Panc1 (cell line): ENCODE measurements around the gene TMC3. TPM values are rescaled to one million over a fixed set of nuclear protein-coding genes. Genes with fewer than 3 reads are reported as not detected.

ENCODE experiments used
- ATAC-seq: fragments of 200-7000 bp; cut with Tn5 transposase; 2 replicates; pipeline ENCODE4 v1.9.1; 2020; ENCODE audit warnings: mild to moderate bottlenecking, moderate library complexity
- BruUV-seq: library from RNA; stranded (reverse); fragments of 400-500 nt; replicated peaks from 2 replicates; lab custom pipeline; 2021; lab: Mats Ljungman, UMichigan
- CTCF ChIA-PET: fragments of 300-600 bp; sonication (Branson Sonifier 250); formaldehyde crosslinking; loops from one replicate; lab custom pipeline; 2022; ENCODE audit warnings: antibody characterized with exemption; lab: Charles Lee
- POLR2A ChIA-PET: fragments of 300-600 bp; sonication (Branson Sonifier 250); formaldehyde crosslinking; loops from one replicate; lab custom pipeline; 2022; ENCODE audit warnings: antibody characterized with exemption; lab: Charles Lee
- DNase-seq: peaks from one replicate; pipeline ENCODE4 v3.0.0-alpha.2; 2010; ENCODE audit warnings: low read depth, low spot score
- H3K27ac ChIP-seq: 2 replicates; pipeline ENCODE4 v1.5.1; 2011; ENCODE audit warnings: mild to moderate bottlenecking, low read length, inconsistent platforms
- H3K27me3 ChIP-seq: fragments of 200-500 bp; sonication (Bioruptor generic); 2 replicates; pipeline ENCODE4 v1.6.0; 2014; ENCODE audit warnings: low read length, inconsistent platforms; ENCODE audit not compliant: control insufficient read depth, insufficient read depth
- H3K36me3 ChIP-seq: fragments of 200-500 bp; sonication (Bioruptor generic); 2 replicates; pipeline ENCODE4 v1.5.1; 2014; ENCODE audit warnings: inconsistent platforms, mild to moderate bottlenecking, low read length, moderate library complexity; ENCODE audit not compliant: control insufficient read depth, insufficient read depth
- H3K4me1 ChIP-seq: 2 replicates; pipeline ENCODE4 v1.5.1; 2011; ENCODE audit warnings: inconsistent platforms, mild to moderate bottlenecking, low read length, moderate library complexity; ENCODE audit not compliant: control insufficient read depth, insufficient read depth
- H3K4me3 ChIP-seq, 2 experiments: 2 replicates each; pipeline ENCODE4 v1.5.1; 2011 to 2012; ENCODE audit warnings: low read depth in 2 of 2, low read length in 2 of 2, mild to moderate bottlenecking in 2 of 2, inconsistent platforms in 1 of 2, moderate library complexity in 1 of 2
- H3K9me3 ChIP-seq: fragments of 200-500 bp; sonication (Bioruptor generic); 2 replicates; pipeline ENCODE4 v1.5.1; 2014; ENCODE audit warnings: low read depth, mild to moderate bottlenecking, inconsistent platforms, low read length, moderate library complexity; ENCODE audit not compliant: control insufficient read depth, insufficient read depth
- CTCF ChIP-seq: fragments of 450-650 bp; IDR thresholded peaks from 2 replicates; pipeline ENCODE4 v1.5.1; 2017; ENCODE audit warnings: mild to moderate bottlenecking
- POLR2AphosphoS5 ChIP-seq: IDR thresholded peaks from 2 replicates; pipeline ENCODE4 v1.6.1; 2012; ENCODE audit warnings: mild to moderate bottlenecking, low read depth, low read length, moderate library complexity
- REST ChIP-seq, 2 experiments: IDR thresholded peaks; 2 replicates each; pipeline ENCODE4 v1.6.1; 2011 to 2012; ENCODE audit warnings: low read depth in 2 of 2, control low read depth in 1 of 2, low read length in 1 of 2, mild to moderate bottlenecking in 1 of 2, moderate library complexity in 1 of 2; ENCODE audit not compliant: insufficient read depth in 1 of 2
- SIN3A ChIP-seq: IDR thresholded peaks from 2 replicates; pipeline ENCODE4 v1.6.1; 2012; ENCODE audit warnings: low read depth, mild to moderate bottlenecking, low read length, moderate library complexity, borderline replicate concordance; ENCODE audit not compliant: insufficient read depth
- TCF7L2 ChIP-seq: IDR thresholded peaks from 2 replicates; pipeline ENCODE4 v1.6.1; 2011; ENCODE audit warnings: mild to moderate bottlenecking, low read depth, low read length, inconsistent platforms
- in situ Hi-C: cut with HindIII; loops from 2 replicates; pipeline ENCODE4 v1.10.0; 2016; ENCODE audit warnings: low sequenced_read_pairs, low pct_unique_long_range_greater_than_20kb
- intact Hi-C: fragments of 100-400 bp; cut with micrococcal nuclease; formaldehyde crosslinking; loops from one replicate; pipeline ENCODE4 v1.10.0; 2022; ENCODE audit not compliant: unreplicated experiment
- total RNA-seq: library from RNA; stranded (reverse); gene quantifications from one replicate; pipeline ENCODE4 v1.2.1, GENCODE V29; 2021; ENCODE audit not compliant: unreplicated experiment

Gene TMC3
- total RNA-seq, 1 experiment from 2014 or later = not detected

- no TSS peak for BruUV-seq
- Histone ChIP-seq H3K27ac (no peak overlapping the region), H3K36me3 (no peaks in the 10 kb centered on the region), H3K27me3 (no peaks in the 10 kb centered on the region), H3K4me3 (no peak overlapping the region), H3K4me1 (no peaks in the 10 kb centered on the region), H3K9me3 (no peaks in the 10 kb centered on the region)
- no peak for DNase-seq
- in situ Hi-C loops = no loop called here
- ATAC-seq = no peak
- ChIA-PET POLR2A (no interaction called here), CTCF (no interaction called here)
- no peak for TF ChIP-seq SIN3A
- no peak for TF ChIP-seq CTCF
- no peak for TF ChIP-seq POLR2AphosphoS5
- TF ChIP-seq REST (IDR thresholded peaks at IDR 0.05; ENCODE audit: insufficient read depth in 1 of 2, low read depth in 2 of 2, low read length in 1 of 2) = no peak
- TF ChIP-seq TCF7L2 = no peak
- intact Hi-C loops = no loop called here
These were observed 11.7 kb upstream of the TMC3 start for GRCh38 chr15:81385721-81386076.

- in situ Hi-C loops = no loop called here
- TF ChIP-seq CTCF (no peak), SIN3A (no peak), POLR2AphosphoS5 (no peak), TCF7L2 (no peak), REST (IDR thresholded peaks at IDR 0.05; ENCODE audit: insufficient read depth in 1 of 2, low read depth in 2 of 2, low read length in 1 of 2) (no peak)
- H3K36me3 ChIP-seq = no peaks in the 10 kb centered on the region
These were observed 11.1 kb upstream of the TMC3 start for GRCh38 chr15:81384891-81385720.

More at GRCh38 chr15:81384891-81385720, 11.1 kb upstream of the TMC3 start:
- intact Hi-C loops = no loop called here
- BruUV-seq = no TSS peak
- H3K9me3 ChIP-seq = no peaks in the 10 kb centered on the region
- H3K4me1 ChIP-seq = no peaks in the 10 kb centered on the region; the same call in 1 of the 2 replicates
- ChIA-PET CTCF (no interaction called here), POLR2A (no interaction called here)
- ATAC-seq = no peak
- H3K27ac ChIP-seq = no peak overlapping the region
- no peak overlapping the region for H3K4me3 ChIP-seq
- DNase-seq = no peak
- 0 out of 2 replicates have a peak, but pooled peaks cover 2% of the 10 kb centered on the region for H3K27me3 ChIP-seq
